HG02571 (cell line): ENCODE measurements around the gene C10orf71.

Experiments used
- ATAC-seq: cut with Tn5 transposase; IDR thresholded peaks from one replicate; pipeline ENCODE4 v1.9.1; 2021; ENCODE audit warnings: mild to moderate bottlenecking, moderate library complexity; ENCODE audit not compliant: unreplicated experiment

C10orf71 gene

DNA sequence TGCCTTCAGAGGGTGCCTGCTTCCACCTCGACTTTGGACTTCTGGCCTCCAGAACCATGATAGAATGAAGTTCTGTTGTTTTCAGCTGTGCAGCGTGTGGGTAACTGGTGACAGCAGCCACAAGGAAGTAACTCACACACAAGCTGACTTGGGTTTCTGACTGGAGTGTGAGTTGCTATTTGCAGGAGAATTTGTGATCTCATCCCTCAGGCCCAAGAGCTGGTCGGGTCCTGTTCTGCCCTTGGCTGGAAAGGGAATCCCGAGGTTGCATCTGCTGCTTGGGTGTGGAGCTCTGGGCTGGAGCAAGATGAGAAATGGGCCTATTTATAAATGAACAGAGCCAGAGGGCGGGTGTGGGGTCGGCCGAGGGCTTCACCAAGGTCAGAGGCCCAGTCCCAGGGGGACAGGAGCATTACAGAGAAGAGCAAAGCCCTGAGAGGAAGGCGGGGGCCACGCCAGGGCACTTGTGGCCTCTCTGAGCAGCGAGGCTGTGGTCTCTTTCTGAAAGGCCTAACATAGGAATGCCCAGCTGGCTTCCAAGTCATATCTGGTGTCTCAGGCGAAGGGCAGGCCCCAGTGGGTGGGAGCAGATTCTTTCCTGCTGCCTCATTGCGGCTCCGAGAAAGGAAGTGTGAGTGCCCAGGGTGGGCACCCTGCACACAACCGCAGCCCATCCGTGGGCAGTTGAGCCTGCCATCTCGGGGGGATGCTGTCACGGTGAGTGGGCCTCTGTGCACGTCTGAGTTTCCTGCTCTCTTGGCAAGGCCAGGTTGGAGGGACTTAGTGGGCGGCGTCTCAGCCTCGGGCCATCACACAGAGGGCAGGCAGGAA, 26.5 kb upstream of the C10orf71 start:
- no peak for ATAC-seq

DNA sequence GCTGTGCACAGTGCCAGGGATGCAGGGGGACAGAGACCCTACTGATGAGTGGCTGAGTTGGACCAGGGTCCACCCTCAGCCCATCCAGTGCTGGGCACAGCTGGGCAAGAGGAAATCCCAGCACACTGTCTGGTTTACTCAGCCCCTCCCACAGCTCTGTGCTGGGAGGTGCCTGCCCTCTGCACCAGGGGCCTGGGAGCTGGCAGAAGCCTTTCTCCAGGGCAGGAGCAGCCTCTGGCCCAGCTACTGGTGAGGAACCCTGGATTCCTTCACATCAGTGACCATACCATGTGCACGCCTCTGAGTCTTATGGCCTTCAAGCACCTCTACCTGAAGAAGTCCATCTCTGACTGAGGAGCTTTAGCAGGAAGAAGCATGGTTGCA, 25.9 kb upstream of the C10orf71 start:
- ATAC-seq, result no peak

- ATAC-seq, result no peak
Observed at GRCh38 chr10:49273626-49274025, 25.3 kb upstream of the C10orf71 start.

GRCh38 chr10:49274886-49275285, 24.1 kb upstream of the C10orf71 start:
- no peak for ATAC-seq

DNA sequence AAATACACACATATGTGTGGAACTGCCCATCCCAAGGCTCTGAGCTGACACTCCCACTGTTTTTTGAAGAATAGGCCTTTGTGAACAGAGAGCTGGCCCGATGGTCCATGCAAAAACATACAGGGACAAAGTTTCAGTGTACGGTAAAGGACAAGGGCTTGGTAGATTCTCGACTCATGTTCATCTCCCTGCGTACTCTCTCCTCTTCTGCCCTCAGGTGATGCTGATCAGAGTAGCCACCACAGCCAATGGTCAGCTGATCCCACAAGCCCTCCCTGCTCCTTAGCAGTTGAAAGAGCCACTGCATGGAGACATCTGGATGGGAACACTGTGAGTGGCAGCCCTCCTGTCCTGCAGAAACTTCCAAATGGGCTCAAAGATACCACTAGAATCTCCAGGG, 23.1 kb upstream of the C10orf71 start:
- ATAC-seq, result no peak

DNA sequence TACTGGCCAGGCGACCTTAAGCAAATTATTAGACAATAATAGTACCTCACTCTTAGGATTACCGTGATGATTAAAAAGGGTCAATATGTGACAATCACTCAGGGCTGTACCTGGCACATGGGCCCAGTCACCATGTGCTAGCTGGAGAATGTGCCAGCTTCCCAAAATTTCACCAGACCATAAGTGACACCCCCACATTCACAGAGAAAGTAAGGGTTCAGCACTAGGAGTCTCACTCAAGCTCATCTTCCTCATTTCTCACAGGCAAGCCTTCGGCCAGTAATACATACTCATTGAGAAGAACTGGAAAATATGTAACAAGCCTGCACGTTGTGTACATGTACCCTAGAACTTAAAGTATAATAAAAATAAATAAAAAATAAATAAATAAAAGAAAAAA, 22.4 kb upstream of the C10orf71 start:
- no peak for ATAC-seq

- ATAC-seq, result no peak
Observed at GRCh38 chr10:49277973-49278372, 21.0 kb upstream of the C10orf71 start.

- no peak for ATAC-seq
Observed at GRCh38 chr10:49278497-49278981, 20.4 kb upstream of the C10orf71 start.

- ATAC-seq, result no peak
Observed at GRCh38 chr10:49279015-49279880, 19.7 kb upstream of the C10orf71 start.

GRCh38 chr10:49280001-49280408, 19.0 kb upstream of the C10orf71 start:
- no peak for ATAC-seq

DNA sequence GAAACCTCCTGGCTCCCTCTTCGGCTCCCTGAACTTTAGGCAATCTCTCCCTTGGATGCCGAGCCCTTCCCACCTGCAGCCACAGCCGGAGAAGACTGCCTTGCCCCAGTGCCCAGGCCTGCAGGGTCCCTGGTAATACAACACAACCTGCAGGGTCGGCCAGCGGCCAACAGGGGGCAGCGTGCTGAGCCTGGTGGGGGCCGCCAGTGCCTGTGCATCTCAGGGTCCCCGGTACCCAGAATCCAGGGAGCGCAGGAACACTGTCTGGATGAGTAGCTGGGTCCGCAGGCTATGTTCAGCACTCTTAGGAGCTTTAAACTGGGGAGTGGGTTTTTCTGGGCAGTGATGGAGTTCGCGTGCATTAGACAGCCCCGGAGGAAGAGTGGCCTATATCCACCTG, 17.5 kb upstream of the C10orf71 start:
- ATAC-seq, result no peak

GRCh38 chr10:49282306-49282705, 16.7 kb upstream of the C10orf71 start:
- no peak for ATAC-seq

GRCh38 chr10:49282879-49283341, 16.1 kb upstream of the C10orf71 start:
- no peak for ATAC-seq

GRCh38 chr10:49283491-49283890, 15.5 kb upstream of the C10orf71 start:
- no peak for ATAC-seq

- ATAC-seq, result no peak
Observed at GRCh38 chr10:49284356-49284755, 14.6 kb upstream of the C10orf71 start.

DNA sequence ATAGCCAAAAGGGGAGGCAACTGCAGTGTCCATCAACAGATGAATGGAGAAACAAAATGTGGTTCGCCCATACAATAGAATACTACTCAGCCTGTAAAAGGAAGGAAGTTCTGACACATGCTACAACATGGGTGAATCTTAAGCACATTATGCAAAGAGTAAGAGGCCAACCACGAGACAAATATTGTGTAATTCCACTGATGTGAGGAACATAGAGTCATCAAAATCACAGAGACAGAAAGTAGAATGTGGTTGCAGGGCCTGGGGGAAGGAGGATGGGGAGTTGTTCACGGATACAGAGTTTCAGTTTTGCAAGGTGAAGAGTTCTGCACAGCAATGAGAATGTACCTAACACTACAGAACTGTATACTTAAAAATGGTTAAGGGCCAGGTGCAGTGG, 13.7 kb upstream of the C10orf71 start:
- no peak for ATAC-seq

DNA sequence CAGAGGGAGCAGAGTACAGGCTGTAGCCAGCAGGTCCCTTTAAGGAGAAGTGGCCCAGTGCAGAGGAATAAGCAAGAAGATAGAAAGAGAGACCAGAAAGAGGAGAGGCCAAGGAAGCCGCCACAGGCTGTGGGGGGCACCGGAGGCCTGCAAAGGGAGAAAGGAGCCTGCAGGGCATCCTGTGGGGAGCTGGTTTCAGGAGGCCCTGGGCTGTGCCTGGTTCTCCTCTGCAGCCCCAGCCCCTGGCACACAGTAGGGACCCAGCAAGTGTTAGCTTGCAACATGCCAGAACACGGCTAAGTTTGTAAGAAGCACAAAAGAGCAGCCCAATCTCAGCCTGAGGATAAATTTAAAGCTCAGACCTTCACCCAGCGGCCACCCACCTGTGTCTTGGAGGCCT, 12.3 kb upstream of the C10orf71 start:
- no peak for ATAC-seq

- no peak for ATAC-seq
Observed at GRCh38 chr10:49287689-49288340, 11.2 kb upstream of the C10orf71 start.

DNA sequence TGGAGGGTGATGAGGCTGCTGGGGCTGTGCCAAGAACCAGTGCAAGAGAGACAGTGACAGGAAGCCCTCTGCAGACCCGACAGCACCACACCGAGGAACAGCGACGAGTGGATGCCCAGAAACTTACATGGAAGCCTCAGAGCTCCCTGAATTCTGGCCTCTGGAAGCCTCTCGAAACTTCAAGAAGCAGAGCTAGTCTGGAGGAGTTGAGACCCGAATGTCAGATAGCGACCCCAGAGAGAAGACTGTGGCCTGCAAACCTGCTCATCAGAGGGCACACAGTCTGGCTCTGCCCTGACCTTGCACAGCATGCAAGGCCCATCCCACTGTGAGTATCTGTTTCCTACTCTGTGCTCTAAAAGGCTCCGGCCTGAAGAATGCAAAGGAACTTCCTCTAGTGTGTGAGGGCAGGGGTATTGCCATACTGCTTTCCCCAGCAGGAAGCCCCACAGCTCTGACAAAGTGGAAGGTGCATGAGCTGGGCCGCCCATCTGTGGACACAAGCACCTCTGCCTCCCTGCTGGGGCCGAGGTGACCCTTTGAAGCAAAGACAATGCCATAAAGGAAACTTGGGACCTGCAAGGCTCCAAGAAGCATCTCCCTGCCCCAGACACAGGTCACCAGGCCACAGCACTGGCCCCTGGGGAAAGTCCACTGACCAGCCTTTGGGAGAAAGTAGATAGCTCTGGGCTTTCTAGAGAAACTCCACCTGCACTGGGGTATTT, 10.5 kb upstream of the C10orf71 start:
- ATAC-seq, result no peak

DNA sequence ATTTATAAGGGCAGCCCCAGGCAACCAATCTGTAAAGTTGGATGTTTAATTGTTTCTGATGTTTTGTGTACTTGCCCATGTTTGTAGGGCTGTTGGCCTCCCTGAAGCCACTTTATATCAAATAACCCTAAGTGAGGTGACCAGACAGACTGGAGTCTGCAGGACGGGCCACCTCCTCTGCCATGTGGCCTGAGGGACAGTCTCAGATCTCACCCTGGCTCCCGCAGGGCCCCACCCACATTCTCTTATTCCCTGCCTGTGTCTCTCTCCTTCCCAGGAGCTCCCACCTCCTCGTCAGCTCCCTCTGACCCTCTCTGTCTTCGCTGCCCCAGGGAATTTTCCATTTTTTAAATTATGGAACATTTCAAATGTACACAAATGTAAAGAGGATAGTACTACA, 9.5 kb upstream of the C10orf71 start:
- ATAC-seq, result no peak

DNA sequence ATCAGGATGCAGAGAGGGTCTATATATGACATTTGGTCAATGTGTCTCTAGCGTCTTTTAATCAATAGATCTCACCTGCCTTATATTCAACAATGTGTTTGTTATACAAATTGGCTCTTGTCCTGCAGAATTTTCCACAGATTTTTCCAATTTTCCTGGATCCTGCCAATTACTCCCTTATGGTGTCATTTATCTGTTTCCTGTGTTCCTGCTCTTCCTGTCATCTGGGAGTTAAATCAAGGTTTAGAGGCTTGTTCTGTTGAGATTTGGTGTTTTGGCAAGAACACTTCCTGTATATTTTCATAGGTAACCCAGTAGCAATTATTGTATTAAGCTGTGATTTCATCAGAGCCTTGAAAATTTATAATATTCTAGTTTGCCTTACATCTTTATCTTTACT, 8.8 kb upstream of the C10orf71 start:
- ATAC-seq, result no peak
